MM.1S (cell line): ENCODE results near the gene DNAI2.

Source experiments
- CTCF ChIP-seq: fragments of 300-600 bp; sonication (generic); IDR thresholded peaks from 2 replicates; pipeline ENCODE4 v1.5.1; 2016; ENCODE audit warnings: antibody characterized with exemption, low read length, mixed read lengths
- EZH2phosphoT487 ChIP-seq: fragments of 300-600 bp; sonication (generic); IDR thresholded peaks from 2 replicates; pipeline ENCODE4 v1.6.1; 2018; ENCODE audit warnings: antibody characterized with exemption, low read length

DNA sequence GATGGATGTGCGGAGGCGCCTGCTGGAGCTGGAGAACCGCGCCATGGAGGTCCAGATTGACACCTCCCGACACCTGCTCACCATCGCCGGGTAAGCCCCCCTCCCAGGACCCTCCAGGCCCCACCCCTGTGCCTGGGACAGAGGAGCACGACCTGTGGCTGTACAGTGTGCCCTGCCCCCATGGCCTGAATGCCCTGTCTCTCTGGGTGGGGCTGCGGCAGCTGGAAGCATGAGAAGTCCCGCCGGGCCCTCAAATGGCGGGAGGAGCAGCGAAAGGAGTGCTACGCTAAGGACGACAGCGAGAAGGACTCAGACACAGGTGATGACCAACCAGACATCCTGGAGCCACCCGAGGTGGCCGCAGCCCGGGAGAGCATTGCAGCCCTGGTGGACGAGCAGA, 76.5 kb downstream of the DNAI2 start:
- TF ChIP-seq CTCF (no peak), EZH2phosphoT487 (no peak)
